WTC11 (cell line): ENCODE measurements around the gene PLK4. TPM values are rescaled to one million over a fixed set of nuclear protein-coding genes. Genes with fewer than 3 reads are reported as not detected.

Source experiments
- ATAC-seq: fragments of 200-7000 bp; cut with Tn5 transposase; 2 replicates; pipeline ENCODE4 v1.10.0; 2021; ENCODE audit warnings: mild to moderate bottlenecking, moderate library complexity
- CTCF ChIA-PET: fragments of 300-600 bp; sonication (Branson Sonifier 250); formaldehyde crosslinking; loops from one replicate; lab custom pipeline; 2021; ENCODE audit warnings: antibody characterized with exemption; lab: Charles Lee
- POLR2A ChIA-PET: fragments of 350-600 bp; sonication (Branson Sonifier 250); formaldehyde crosslinking; loops from one replicate; lab custom pipeline; 2021; ENCODE audit warnings: antibody characterized with exemption; lab: Charles Lee
- DNase-seq: peaks from one replicate; pipeline ENCODE4 v3.0.0; 2021; ENCODE audit warnings: low spot score
- H3K27ac Mint-ChIP-seq: 2 replicates; pipeline ENCODE4 v1.8.0; 2021; ENCODE audit warnings: mixed read lengths
- H3K27me3 Mint-ChIP-seq: 2 replicates; pipeline ENCODE4 v1.8.0; 2021; ENCODE audit warnings: low read depth, mild to moderate bottlenecking, moderate library complexity, mixed read lengths
- H3K36me3 Mint-ChIP-seq: 2 replicates; pipeline ENCODE4 v1.8.0; 2021; ENCODE audit warnings: mixed read lengths
- H3K4me1 Mint-ChIP-seq: 2 replicates; pipeline ENCODE4 v1.8.0; 2022; ENCODE audit warnings: mixed read lengths
- H3K4me3 Mint-ChIP-seq: 2 replicates; pipeline ENCODE4 v1.8.0; 2021; ENCODE audit warnings: mild to moderate bottlenecking, moderate library complexity, mixed read lengths
- H3K9me3 Mint-ChIP-seq: 2 replicates; pipeline ENCODE4 v1.8.0; 2021; ENCODE audit warnings: mixed read lengths
- ATF1 ChIP-seq: sonication (generic); formaldehyde crosslinking; IDR thresholded peaks from 2 replicates; pipeline ENCODE4 v1.8.1; 2023; ENCODE audit warnings: mild to moderate bottlenecking, moderate library complexity, missing genetic modification reagents
- CREB1 ChIP-seq: sonication (generic); formaldehyde crosslinking; IDR thresholded peaks from 2 replicates; pipeline ENCODE4 v1.8.0; 2023; ENCODE audit warnings: mild to moderate bottlenecking, missing genetic modification reagents
- E2F4 ChIP-seq: sonication (generic); formaldehyde crosslinking; IDR thresholded peaks from 2 replicates; pipeline ENCODE4 v1.8.1; 2022; ENCODE audit warnings: low read depth, mild to moderate bottlenecking, moderate library complexity, missing genetic modification reagents, borderline replicate concordance
- E2F5 ChIP-seq: sonication (generic); formaldehyde crosslinking; IDR thresholded peaks from 2 replicates; pipeline ENCODE4 v1.8.1; 2022; ENCODE audit warnings: mild to moderate bottlenecking, moderate library complexity, missing genetic modification reagents
- ELF4 ChIP-seq: sonication (generic); formaldehyde crosslinking; IDR thresholded peaks from 2 replicates; pipeline ENCODE4 v1.8.1; 2022; ENCODE audit warnings: low read depth, mild to moderate bottlenecking, moderate library complexity, missing genetic modification reagents
- ESRRA ChIP-seq: sonication (generic); formaldehyde crosslinking; IDR thresholded peaks from 2 replicates; pipeline ENCODE4 v1.8.1; 2022; ENCODE audit warnings: mild to moderate bottlenecking, missing genetic modification reagents, borderline replicate concordance
- FOXP4 ChIP-seq: sonication (generic); formaldehyde crosslinking; IDR thresholded peaks from 2 replicates; pipeline ENCODE4 v1.8.0; 2022; ENCODE audit warnings: mild to moderate bottlenecking, missing genetic modification reagents
- GABPB1 ChIP-seq: sonication (generic); formaldehyde crosslinking; IDR thresholded peaks from 2 replicates; pipeline ENCODE4 v1.8.1; 2023; ENCODE audit warnings: mild to moderate bottlenecking, missing genetic modification reagents
- HMGXB4 ChIP-seq: sonication (generic); formaldehyde crosslinking; IDR thresholded peaks from 2 replicates; pipeline ENCODE4 v1.8.1; 2023; ENCODE audit warnings: mild to moderate bottlenecking, moderate library complexity, missing genetic modification reagents
- IRF1 ChIP-seq: sonication (generic); formaldehyde crosslinking; IDR thresholded peaks from 2 replicates; pipeline ENCODE4 v1.8.0; 2023; ENCODE audit warnings: missing genetic modification reagents
- IRF2 ChIP-seq: sonication (generic); formaldehyde crosslinking; IDR thresholded peaks from 2 replicates; pipeline ENCODE4 v1.8.0; 2022; ENCODE audit warnings: low read depth, missing genetic modification reagents, borderline replicate concordance
- MAX ChIP-seq: sonication (generic); formaldehyde crosslinking; IDR thresholded peaks from 2 replicates; pipeline ENCODE4 v1.8.0; 2022; ENCODE audit warnings: mild to moderate bottlenecking, missing genetic modification reagents
- NFATC4 ChIP-seq: fragments of 250-450 bp; sonication (Bioruptor Pico); IDR thresholded peaks from 2 replicates; pipeline ENCODE4 v1.9.0; 2021; ENCODE audit warnings: mild to moderate bottlenecking
- PRDM15 ChIP-seq: sonication (generic); formaldehyde crosslinking; IDR thresholded peaks from 2 replicates; pipeline ENCODE4 v1.8.0; 2022; ENCODE audit warnings: missing genetic modification reagents
- RELA ChIP-seq: sonication (generic); formaldehyde crosslinking; IDR thresholded peaks from 2 replicates; pipeline ENCODE4 v1.8.1; 2022; ENCODE audit warnings: missing genetic modification reagents, mild to moderate bottlenecking, borderline replicate concordance
- RORB ChIP-seq: fragments of 250-450 bp; sonication (Bioruptor Pico); IDR thresholded peaks from 2 replicates; pipeline ENCODE4 v1.9.0; 2021; ENCODE audit warnings: mild to moderate bottlenecking
- TEAD1 ChIP-seq: sonication (generic); formaldehyde crosslinking; IDR thresholded peaks from 2 replicates; pipeline ENCODE4 v1.8.0; 2022; ENCODE audit warnings: mild to moderate bottlenecking, missing genetic modification reagents
- ZNF263 ChIP-seq: sonication (generic); formaldehyde crosslinking; IDR thresholded peaks from 2 replicates; pipeline ENCODE4 v1.8.1; 2022; ENCODE audit warnings: low read depth, mild to moderate bottlenecking, moderate library complexity, missing genetic modification reagents
- ZNF512 ChIP-seq: sonication (generic); formaldehyde crosslinking; IDR thresholded peaks from 2 replicates; pipeline ENCODE4 v1.8.1; 2022; ENCODE audit warnings: missing genetic modification reagents, borderline replicate concordance
- ZSCAN18 ChIP-seq: fragments of 250-450 bp; sonication (Bioruptor Pico); IDR thresholded peaks from 2 replicates; pipeline ENCODE4 v2.1.2; 2022; ENCODE audit warnings: mild to moderate bottlenecking, moderate library complexity
- total RNA-seq: library from RNA; stranded (reverse); gene quantifications from 3 replicates; pipeline ENCODE4 v1.2.3, GENCODE V29; 2021

Gene PLK4
- total RNA-seq, 1 experiment from 2014 or later: 37.8 TPM

GRCh38 chr4:127846061-127846460, 34.6 kb upstream of the PLK4 start:
- TF ChIP-seq TEAD1 (CRISPR knock-in tag) (no peak), PRDM15 (CRISPR knock-in tag) (no peak), FOXP4 (CRISPR knock-in tag) (no peak), IRF2 (CRISPR knock-in tag) (no peak), ESRRA (CRISPR knock-in tag) (no peak), NFATC4 (CRISPR knock-in tag) (no peak), GABPB1 (CRISPR knock-in tag) (no peak), IRF1 (no peak), HMGXB4 (no peak), ELF4 (CRISPR knock-in tag) (no peak), MAX (CRISPR knock-in tag) (no peak)
- TF ChIP-seq, all 79 proteins: peak for 0
- Mint-ChIP-seq H3K27ac (peak overlapping the region; percentile 6; the same call in 1 of the 2 replicates), H3K36me3 (peaks cover 21% of the 10 kb centered on the region), H3K9me3 (peaks cover 27% of the 10 kb centered on the region), H3K27me3 (no peaks in the 10 kb centered on the region), H3K4me1 (peaks cover 38% of the 10 kb centered on the region), H3K4me3 (no peak overlapping the region)
- ATAC-seq (peak; percentile 80), DNase-seq (no peak)
- POLR2A ChIA-PET: no interaction called here
- CTCF ChIA-PET: no interaction called here

- POLR2A ChIA-PET: no interaction called here
- DNase-seq: no peak
- Mint-ChIP-seq H3K4me3 (no peak overlapping the region), H3K4me1 (peaks cover 41% of the 10 kb centered on the region), H3K9me3 (peaks cover 32% of the 10 kb centered on the region), H3K36me3 (peaks cover 27% of the 10 kb centered on the region), H3K27me3 (no peaks in the 10 kb centered on the region), H3K27ac (no peak overlapping the region)
- no peak for ATAC-seq
- CTCF ChIA-PET: no interaction called here
- TF ChIP-seq RELA (CRISPR knock-in tag): no peak
- TF ChIP-seq E2F4 (CRISPR knock-in tag): no peak
- TF ChIP-seq ZNF512 (CRISPR knock-in tag): no peak
- TF ChIP-seq ZSCAN18 (CRISPR knock-in tag): no peak
- TF ChIP-seq ATF1 (CRISPR knock-in tag): no peak
- no peak for TF ChIP-seq MAX (CRISPR knock-in tag)
- no peak for TF ChIP-seq ZNF263
- no peak for TF ChIP-seq CREB1 (CRISPR knock-in tag)
- TF ChIP-seq RORB: no peak
- TF ChIP-seq E2F5 (CRISPR knock-in tag): no peak
Observed at GRCh38 chr4:127846765-127847164, 33.9 kb upstream of the PLK4 start.
